B cell (primary cell): ENCODE measurements around the gene LYSMD1.

Source experiments
- EZH2 ChIP-seq: IDR thresholded peaks from 2 replicates; pipeline ENCODE4 v1.6.1; 2012; ENCODE audit warnings: borderline replicate concordance, low read depth, mild to moderate bottlenecking, moderate library complexity, low read length; ENCODE audit not compliant: insufficient read depth, poor library complexity, severe bottlenecking
- TF ChIP-seq, protein P1 (sequence below): fragments of 200-600 bp; IDR thresholded peaks from one replicate; pipeline ENCODE4 v1.8.0; 2022; ENCODE audit warnings: antibody characterized with exemption, mild to moderate bottlenecking

DNA sequence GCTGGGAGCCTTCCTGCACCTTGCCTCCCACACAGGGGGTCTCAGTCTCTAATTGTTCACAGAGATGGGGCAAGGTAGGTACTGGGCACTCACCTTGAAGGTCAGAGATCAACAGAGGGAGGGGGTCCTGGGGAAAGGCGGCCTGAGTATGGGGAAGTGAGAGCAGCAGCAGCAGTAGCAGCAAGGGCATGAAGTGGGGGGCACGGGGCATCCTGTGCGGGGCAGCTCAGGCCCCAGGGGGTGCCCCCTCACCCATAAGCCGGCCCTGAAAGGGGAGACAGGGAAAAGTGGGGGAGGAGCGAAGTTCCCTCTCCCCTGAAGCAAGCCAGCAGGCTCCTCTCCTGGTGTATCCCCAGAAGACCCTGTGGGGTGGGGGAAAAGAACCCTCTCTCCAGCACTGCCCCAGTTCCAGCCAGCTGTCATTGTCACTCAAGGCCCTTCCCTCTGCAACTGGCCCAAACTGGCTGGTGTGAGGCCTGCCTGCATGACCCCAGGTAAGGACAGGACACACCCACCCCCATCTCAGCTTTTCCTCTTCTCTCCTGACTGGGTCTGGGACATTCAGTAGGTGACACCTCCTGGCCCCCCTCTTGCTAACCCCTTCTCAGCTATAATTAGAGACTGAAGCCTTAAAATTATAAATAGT lies 23.2 kb downstream of the LYSMD1 start:
- TF ChIP-seq, protein P1, sequence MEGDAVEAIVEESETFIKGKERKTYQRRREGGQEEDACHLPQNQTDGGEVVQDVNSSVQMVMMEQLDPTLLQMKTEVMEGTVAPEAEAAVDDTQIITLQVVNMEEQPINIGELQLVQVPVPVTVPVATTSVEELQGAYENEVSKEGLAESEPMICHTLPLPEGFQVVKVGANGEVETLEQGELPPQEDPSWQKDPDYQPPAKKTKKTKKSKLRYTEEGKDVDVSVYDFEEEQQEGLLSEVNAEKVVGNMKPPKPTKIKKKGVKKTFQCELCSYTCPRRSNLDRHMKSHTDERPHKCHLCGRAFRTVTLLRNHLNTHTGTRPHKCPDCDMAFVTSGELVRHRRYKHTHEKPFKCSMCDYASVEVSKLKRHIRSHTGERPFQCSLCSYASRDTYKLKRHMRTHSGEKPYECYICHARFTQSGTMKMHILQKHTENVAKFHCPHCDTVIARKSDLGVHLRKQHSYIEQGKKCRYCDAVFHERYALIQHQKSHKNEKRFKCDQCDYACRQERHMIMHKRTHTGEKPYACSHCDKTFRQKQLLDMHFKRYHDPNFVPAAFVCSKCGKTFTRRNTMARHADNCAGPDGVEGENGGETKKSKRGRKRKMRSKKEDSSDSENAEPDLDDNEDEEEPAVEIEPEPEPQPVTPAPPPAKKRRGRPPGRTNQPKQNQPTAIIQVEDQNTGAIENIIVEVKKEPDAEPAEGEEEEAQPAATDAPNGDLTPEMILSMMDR: no peak
- no peak for TF ChIP-seq EZH2
